Mesodermal cell (in vitro differentiated cells): Measurements from ENCODE around the gene B4GALT7.
"Not testable (repeated sequence)": the region's sequence is repeated elsewhere in the genome, so short reads cannot be mapped to it uniquely, and the experiment has no call there.

ENCODE experiments used
- H3K27ac ChIP-seq: 2 replicates; pipeline ENCODE4 v1.7.0; 2013; ENCODE audit warnings: mild to moderate bottlenecking, low read depth, low read length, moderate library complexity; ENCODE audit not compliant: severe bottlenecking
- H3K36me3 ChIP-seq: 2 replicates; pipeline ENCODE4 v1.7.1; 2013; ENCODE audit warnings: mild to moderate bottlenecking, low read length, moderate library complexity; ENCODE audit not compliant: control insufficient read depth, insufficient read depth
- H3K4me1 ChIP-seq: one replicate; pipeline ENCODE4 v1.7.1; 2013; ENCODE audit warnings: mild to moderate bottlenecking, low read length; ENCODE audit not compliant: insufficient read depth, control insufficient read depth, poor library complexity, severe bottlenecking
- H3K4me3 ChIP-seq: 2 replicates; pipeline ENCODE4 v1.7.0; 2013; ENCODE audit warnings: low read length, control low read depth, mild to moderate bottlenecking; ENCODE audit not compliant: insufficient read depth, poor library complexity, severe bottlenecking; ENCODE audit errors: extremely low read depth
- H3K9me3 ChIP-seq: 2 replicates; pipeline ENCODE4 v1.7.1; 2013; ENCODE audit warnings: mild to moderate bottlenecking, low read length, moderate library complexity; ENCODE audit not compliant: control insufficient read depth
- WGBS, 2 experiments: methylation state at CpG; one replicate each; pipeline ENCODE4 v1.1.5; 2013; ENCODE audit warnings: missing lambda C conversion rate in 2 of 2; ENCODE audit not compliant: insufficient coverage in 2 of 2; 5-methylcytosine and 5-hydroxymethylcytosine counted together

B4GALT7 gene

DNA sequence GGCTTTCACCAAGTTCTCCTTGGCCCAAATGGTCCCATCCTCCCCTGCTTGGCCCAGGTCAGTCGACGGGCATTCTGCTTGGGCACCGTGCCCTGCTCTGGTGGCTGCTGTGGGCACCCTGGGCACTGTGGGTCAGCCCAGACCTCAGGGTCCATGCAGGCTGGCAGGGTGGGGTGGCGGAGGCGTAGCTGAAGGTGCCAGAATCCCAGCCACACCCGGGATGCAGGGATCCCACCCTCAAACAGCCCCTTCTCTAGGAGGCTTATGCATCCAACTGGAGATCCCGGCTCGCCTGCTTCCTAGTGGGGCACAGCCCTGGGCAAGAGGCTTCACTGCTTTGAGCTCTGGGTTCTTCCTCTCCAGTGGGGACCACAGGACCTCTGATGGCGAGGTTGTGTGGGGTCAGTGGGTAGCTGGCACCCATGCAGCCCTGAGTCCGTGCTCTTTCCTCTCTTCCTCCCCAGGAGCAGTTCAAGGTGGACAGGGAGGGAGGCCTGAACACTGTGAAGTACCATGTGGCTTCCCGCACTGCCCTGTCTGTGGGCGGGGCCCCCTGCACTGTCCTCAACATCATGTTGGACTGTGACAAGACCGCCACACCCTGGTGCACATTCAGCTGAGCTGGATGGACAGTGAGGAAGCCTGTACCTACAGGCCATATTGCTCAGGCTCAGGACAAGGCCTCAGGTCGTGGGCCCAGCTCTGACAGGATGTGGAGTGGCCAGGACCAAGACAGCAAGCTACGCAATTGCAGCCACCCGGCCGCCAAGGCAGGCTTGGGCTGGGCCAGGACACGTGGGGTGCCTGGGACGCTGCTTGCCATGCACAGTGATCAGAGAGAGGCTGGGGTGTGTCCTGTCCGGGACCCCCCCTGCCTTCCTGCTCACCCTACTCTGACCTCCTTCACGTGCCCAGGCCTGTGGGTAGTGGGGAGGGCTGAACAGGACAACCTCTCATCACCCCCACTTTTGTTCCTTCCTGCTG lies 9.4 kb downstream of the B4GALT7 start:
- no peak overlapping the region for H3K4me3 ChIP-seq
- WGBS, 2 experiments: 94 to 98% methylated on average over 13 of the region's 21 CpGs

DNA sequence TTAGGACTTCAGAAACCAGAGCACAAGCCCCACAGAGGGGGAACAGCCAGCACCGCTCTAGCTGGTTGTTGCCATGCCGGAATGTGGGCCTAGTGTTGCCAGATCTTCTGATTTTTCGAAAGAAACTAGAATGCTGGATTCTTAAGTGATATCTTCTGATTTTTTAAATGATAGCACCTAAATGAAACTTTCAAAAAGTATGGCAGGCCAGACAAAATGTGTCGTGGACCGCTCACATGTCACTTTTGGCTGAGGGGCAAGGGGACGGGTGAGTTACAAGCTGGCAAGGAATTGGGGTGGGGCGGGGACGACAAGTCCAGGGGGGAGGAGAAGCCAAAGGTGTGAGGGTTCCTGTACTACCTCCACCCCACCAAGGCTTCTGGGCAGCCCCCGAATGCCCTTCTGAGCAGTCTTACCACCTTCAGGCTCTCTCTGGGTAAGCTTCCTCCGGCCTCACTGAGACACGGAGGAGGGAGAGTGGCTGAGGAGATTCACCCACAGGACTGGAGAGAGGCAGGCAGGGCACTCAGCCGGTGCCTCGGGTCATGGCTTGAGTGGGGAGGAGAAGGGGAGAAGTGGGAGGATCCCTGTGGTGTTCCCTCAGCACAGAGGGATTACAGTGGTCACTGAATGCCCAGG lies 10.3 kb downstream of the B4GALT7 start:
- Histone ChIP-seq H3K27ac (no peak overlapping the region), H3K4me1 (peaks cover 3% of the 10 kb centered on the region), H3K4me3 (no peak overlapping the region), H3K36me3 (peaks cover 28% of the 10 kb centered on the region), H3K9me3 (no peaks in the 10 kb centered on the region)
- WGBS, 2 experiments: 78 to 100% methylated on average over 5 to 10 of the region's 13 CpGs

More for the DNA sequence above, 9.4 kb downstream of the B4GALT7 start:
- no peaks in the 10 kb centered on the region for H3K9me3 ChIP-seq
- peaks cover 34% of the 10 kb centered on the region for H3K36me3 ChIP-seq
- H3K4me1 ChIP-seq: peaks cover 3% of the 10 kb centered on the region
- no peak overlapping the region for H3K27ac ChIP-seq

DNA sequence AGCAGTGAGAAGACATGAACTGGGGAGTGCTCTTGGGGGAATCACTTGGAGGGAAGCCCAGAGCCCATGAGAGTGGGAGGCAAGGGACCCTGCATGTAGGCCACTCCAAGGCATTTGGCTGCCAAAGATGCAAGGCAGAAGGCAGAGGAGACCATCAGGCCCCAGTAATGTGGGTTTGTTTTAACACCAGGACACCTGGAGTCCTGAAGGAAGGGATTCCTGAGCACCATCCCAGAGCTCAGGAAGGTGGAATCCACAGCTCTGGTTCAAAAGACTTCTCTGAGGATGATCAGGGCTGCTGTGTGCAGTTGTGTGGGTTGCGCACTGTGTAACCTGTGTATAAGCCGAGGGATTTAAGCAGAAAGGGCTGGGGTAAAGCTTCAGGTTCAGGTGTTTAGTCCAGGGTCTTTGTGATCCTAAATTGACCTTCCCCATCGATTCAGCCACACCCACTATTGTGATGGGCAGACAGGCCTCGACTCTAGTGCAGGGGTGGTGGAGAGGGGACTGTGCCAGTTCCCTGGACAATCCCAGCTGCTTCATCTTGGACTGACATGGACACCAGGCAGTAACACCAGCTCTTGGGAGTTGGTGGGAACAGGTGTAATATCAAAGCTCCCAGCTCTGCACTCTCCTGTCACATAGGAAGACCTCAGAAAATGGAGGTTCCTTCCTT lies 11.0 kb downstream of the B4GALT7 start:
- Histone ChIP-seq H3K27ac (no peak overlapping the region), H3K4me3 (no peak overlapping the region), H3K36me3 (peaks cover 22% of the 10 kb centered on the region), H3K4me1 (peaks cover 3% of the 10 kb centered on the region), H3K9me3 (no peaks in the 10 kb centered on the region)
- 85 to 91% methylated on average over 2 to 4 of the region's 4 CpGs for WGBS, 2 experiments

DNA sequence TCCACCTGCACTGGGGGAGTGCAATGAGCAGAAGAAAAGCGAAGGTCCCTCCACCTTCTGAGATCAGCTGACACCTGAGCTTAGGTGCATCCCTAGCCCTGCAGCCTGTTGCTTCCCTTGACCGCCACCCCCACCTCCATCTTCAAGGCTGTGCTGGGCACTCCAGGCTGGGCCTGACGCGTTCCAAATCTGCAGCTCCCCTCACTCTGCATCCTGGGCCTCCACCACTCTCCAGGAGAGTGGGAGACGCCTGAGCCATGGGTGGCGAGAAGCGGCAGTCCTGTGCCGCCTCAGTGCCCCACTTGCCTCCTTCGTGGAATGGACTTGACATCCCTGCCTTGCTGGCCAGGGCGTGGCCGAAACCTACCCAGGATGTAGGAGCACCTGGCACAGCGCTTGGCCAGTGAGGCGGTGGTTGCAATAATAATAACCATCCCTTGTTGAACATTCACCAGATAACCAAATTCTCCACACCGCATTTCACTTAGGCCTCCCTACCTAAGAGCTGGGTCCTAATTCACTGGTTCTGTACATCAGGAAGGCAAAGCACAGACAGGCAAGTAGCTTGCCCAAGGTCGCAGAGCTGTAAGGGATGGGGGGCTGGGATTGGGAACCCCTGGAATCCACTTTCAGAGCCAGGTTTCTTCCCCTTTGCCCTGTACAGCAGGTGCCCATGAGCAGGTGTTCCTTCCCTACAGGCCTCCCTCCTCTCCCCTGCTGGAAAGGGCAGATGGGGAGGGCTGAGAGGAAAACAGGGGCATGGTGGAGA lies 11.7 kb downstream of the B4GALT7 start:
- Histone ChIP-seq H3K4me1 (peaks cover 3% of the 10 kb centered on the region), H3K36me3 (peaks cover 14% of the 10 kb centered on the region), H3K9me3 (no peaks in the 10 kb centered on the region), H3K4me3 (no peak overlapping the region), H3K27ac (no peak overlapping the region)
- 95 to 96% methylated on average over 10 to 14 of the region's 15 CpGs for WGBS, 2 experiments

DNA sequence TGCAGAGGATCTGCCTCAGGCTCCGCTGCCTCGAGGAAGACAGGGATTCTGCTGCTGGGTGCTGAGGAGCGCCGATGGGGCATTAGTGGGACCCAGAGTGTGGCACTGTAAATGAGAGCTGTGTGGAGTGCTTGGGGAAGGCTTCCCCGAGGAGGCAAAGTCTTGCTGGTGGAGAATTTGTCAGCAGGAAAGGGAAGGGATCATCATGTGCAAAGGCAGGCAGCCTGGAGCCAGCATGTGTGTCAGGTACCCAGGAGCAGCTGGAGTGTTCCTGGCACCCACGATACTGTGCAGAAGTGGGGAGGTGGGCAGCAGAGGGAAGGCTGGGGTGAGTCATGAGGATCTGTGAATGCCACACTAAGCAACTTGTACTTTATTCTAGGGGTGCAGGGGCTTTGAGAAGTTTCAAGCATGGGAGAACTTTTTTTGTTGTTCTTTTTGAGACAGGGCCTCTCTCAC lies 12.3 kb downstream of the B4GALT7 start:
- Histone ChIP-seq H3K4me3 (no peak overlapping the region), H3K36me3 (peaks cover 15% of the 10 kb centered on the region), H3K27ac (no peak overlapping the region), H3K4me1 (peaks cover 3% of the 10 kb centered on the region), H3K9me3 (no peaks in the 10 kb centered on the region)
- whole genome bisulfite sequencing, 2 experiments: 81 to 88% methylated on average over 5 to 6 of the region's 6 CpGs

DNA sequence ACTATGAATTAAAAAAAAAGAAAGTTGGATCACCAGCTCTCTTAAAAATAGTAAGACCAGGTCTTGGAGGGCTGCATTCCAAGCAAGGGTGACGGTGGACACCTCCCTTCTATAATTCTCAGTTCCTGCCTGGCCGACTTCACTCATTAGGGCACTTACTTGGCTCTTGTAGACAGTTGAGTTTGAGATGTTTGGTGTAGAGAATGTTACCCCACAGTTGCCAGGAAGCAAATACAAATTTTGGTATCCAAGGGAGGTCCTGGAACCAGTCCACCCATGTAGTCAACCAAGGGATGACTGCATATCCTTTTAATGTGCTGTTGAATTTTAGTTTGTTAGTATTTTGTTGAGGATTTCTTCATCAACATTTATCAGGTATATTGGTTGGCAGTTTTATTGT lies 20.6 kb downstream of the B4GALT7 start:
- H3K4me3 ChIP-seq: no peak overlapping the region
- WGBS, 2 experiments: no CpG with 5 or more reads among the region's 2 CpGs
- peaks cover 45% of the 10 kb centered on the region for H3K36me3 ChIP-seq
- H3K4me1 ChIP-seq: no peaks in the 10 kb centered on the region
- no peak overlapping the region for H3K27ac ChIP-seq
- no peaks in the 10 kb centered on the region for H3K9me3 ChIP-seq

DNA sequence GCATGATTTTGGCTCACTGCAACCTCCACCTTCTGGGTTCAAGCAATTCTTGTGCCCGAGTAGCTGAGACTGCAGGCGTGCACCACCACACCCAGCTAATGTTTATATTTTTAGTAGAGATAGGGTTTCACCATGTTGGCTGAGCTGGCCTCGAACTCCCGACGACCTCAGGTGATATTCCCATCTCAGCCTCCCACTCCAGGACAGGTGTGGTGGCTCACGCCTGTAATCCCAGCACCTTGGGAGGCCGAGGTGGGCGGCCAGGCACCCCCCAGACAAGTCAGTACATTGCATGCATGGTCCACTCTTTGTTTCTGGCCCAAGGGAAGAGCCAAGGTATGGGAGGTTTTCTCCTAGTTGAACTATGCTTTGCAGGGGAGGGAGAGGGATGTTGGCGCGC lies 24.2 kb downstream of the B4GALT7 start:
- 94 to 97% methylated on average over 4 to 6 of the region's 10 CpGs for WGBS, 2 experiments
- not testable (repeated sequence) for H3K4me1 ChIP-seq, H3K9me3 ChIP-seq, H3K4me3 ChIP-seq, H3K27ac ChIP-seq
- peaks cover 30% of the 10 kb centered on the region for H3K36me3 ChIP-seq

DNA sequence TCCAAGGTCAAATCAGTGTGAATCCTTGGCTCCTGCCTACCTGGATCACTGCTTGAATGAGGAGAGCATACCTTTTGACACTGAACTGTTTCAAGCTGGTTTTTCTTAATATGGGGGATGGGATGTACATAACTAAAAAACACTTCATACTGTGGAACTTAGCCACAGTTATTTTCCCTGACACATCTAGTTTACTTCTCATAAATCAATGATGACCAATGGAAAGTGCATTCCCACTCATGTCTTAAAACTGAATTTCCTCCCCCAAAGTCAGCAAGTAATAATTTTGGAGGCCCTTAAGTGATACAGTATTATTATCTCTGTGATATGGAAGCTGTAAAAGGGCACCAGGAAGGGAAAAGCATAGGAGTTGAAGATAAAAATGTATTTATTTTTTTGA lies 30.3 kb downstream of the B4GALT7 start:
- H3K36me3 ChIP-seq, H3K9me3 ChIP-seq, H3K4me1 ChIP-seq, H3K4me3 ChIP-seq, H3K27ac ChIP-seq: not testable (repeated sequence)

DNA sequence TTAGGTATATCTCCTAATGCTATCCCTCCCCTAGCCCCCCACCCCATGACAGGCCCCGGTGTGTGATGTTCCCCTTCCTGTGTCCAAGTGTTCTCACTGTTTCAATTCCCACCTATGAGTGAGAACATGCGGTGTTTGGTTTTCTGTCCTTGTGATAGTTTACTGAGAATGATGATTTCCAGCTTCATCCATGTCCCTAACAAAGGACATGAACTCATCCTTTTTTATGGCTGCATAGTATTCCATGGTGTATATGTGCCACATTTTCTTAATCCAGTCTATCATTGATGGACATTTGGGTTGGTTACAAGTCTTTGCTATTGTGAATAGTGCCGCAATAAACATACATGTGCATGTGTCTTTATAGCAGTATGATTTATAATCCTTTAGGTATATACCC lies 35.0 kb downstream of the B4GALT7 start:
- not testable (repeated sequence) for H3K4me1 ChIP-seq, H3K27ac ChIP-seq, H3K9me3 ChIP-seq, H3K36me3 ChIP-seq, H3K4me3 ChIP-seq
- no CpG with 5 or more reads among the region's 3 CpGs for WGBS, 2 experiments

DNA sequence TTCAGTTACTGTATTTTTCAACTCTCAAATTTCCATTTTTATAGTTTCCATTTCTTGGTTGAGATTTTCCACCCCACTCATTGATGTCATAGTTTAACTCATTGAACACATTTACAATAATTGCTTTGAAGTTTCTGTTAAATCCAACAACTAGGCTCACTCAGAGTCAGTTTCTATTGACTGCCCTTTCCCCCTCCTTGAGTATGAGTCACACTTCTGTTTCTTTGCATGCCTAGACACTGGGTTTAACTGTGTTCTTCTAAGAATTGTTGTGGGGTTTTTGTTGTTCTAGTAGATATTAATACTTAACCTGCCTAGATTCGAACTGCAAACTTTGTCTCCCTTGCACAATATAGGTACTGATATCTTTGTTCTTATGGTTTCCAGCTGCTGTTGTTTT lies 45.5 kb downstream of the B4GALT7 start:
- not testable (repeated sequence) for H3K27ac ChIP-seq, H3K9me3 ChIP-seq, H3K4me3 ChIP-seq, H3K4me1 ChIP-seq, H3K36me3 ChIP-seq
- no CpG with 5 or more reads among the region's 1 CpG for WGBS, 2 experiments
